CD4-positive, CD25-positive, alpha-beta regulatory T cell (primary cell): ENCODE data around the gene LHX5. TPM values are rescaled to one million over a fixed set of nuclear protein-coding genes. Genes with fewer than 3 reads are reported as not detected.

Experiments used
- ATAC-seq, 2 donors: fragments of 150-1000 bp; cut with Tn5 transposase; one replicate each; pipeline ENCODE4 v1.10.0; 2021; ENCODE audit warnings: low read depth in 2 of 2, moderate number of reproducible peaks in 2 of 2, moderate library complexity in 1 of 2
- DNase-seq, 3 donors: peaks; one replicate each; pipeline versions ENCODE4 v3.0.0 to v3.0.0-alpha.2; 2012 to 2022; ENCODE audit warnings: mixed read lengths in 1 of 3
- H3K27ac ChIP-seq: one replicate; pipeline ENCODE4 v1.7.0; 2013; ENCODE audit warnings: mild to moderate bottlenecking, low read length; ENCODE audit not compliant: insufficient read depth, poor library complexity, severe bottlenecking
- H3K27me3 ChIP-seq: one replicate; pipeline ENCODE4 v1.7.0; 2013; ENCODE audit warnings: low read length; ENCODE audit not compliant: control insufficient read depth, insufficient read depth
- H3K36me3 ChIP-seq: one replicate; pipeline ENCODE4 v1.7.0; 2013; ENCODE audit warnings: mild to moderate bottlenecking, low read length, moderate library complexity; ENCODE audit not compliant: control insufficient read depth, insufficient read depth
- H3K4me1 ChIP-seq: 2 replicates; pipeline ENCODE4 v1.7.0; 2013; ENCODE audit warnings: mild to moderate bottlenecking, low read length; ENCODE audit not compliant: insufficient read depth, control insufficient read depth, poor library complexity, severe bottlenecking
- H3K4me3 ChIP-seq: one replicate; pipeline ENCODE4 v1.7.0; 2013; ENCODE audit warnings: low read depth, mild to moderate bottlenecking, low read length, moderate library complexity
- H3K9me3 ChIP-seq, 2 experiments: 1 replicate in 1 of 2; 2 replicates in 1 of 2; pipeline ENCODE4 v1.7.0; 2013; ENCODE audit warnings: low read length in 2 of 2, mild to moderate bottlenecking in 1 of 2, moderate library complexity in 1 of 2; ENCODE audit not compliant: control insufficient read depth in 2 of 2
- H3K27ac Mint-ChIP-seq, 3 donors: one replicate each; pipeline ENCODE4 v1.8.0; 2020 to 2022; ENCODE audit warnings: mild to moderate bottlenecking in 3 of 3, mixed read lengths in 3 of 3, moderate library complexity in 2 of 3
- H3K27me3 Mint-ChIP-seq: one replicate; pipeline ENCODE4 v1.8.0; 2022; ENCODE audit warnings: mild to moderate bottlenecking, mixed read lengths
- H3K36me3 Mint-ChIP-seq: one replicate; pipeline ENCODE4 v1.8.0; 2020; ENCODE audit warnings: mixed read lengths
- H3K4me1 Mint-ChIP-seq, 4 donors: one replicate each; pipeline ENCODE4 v1.8.0; 2020 to 2022; ENCODE audit warnings: mixed read lengths in 4 of 4, mild to moderate bottlenecking in 1 of 4
- H3K4me3 Mint-ChIP-seq, 4 donors: one replicate each; pipeline ENCODE4 v1.8.0; 2020 to 2022; ENCODE audit warnings: mild to moderate bottlenecking in 4 of 4, mixed read lengths in 4 of 4, moderate library complexity in 3 of 4
- H3K9me3 Mint-ChIP-seq, 7 donors: one replicate each; pipeline ENCODE4 v1.8.0; 2020 to 2022; ENCODE audit warnings: mixed read lengths in 7 of 7, mild to moderate bottlenecking in 3 of 7, moderate library complexity in 2 of 7
- polyA plus RNA-seq, 4 donors: library from polyadenylated mRNA; unstranded; fragments of 300-500 nt; fragmentation: Illumina TruSeq; gene quantifications; one replicate each; pipeline ENCODE4 v1.2.3, GENCODE V29; 2021
- total RNA-seq: library from RNA; stranded (reverse); gene quantifications from one replicate; pipeline ENCODE4 v1.2.3, GENCODE V29; 2022

LHX5 gene
- total and polyA plus RNA-seq, 5 donors from 2014 or later: not detected

GRCh38 chr12:113467142-113467501 is 4.5 kb downstream of the LHX5 start:
- Histone ChIP-seq H3K27me3 (peaks cover 17% of the 10 kb centered on the region), H3K4me1 (peaks cover 27% of the 10 kb centered on the region), H3K9me3 (no peaks in the 10 kb centered on the region), H3K36me3 (no peaks in the 10 kb centered on the region), H3K4me3 (no peak overlapping the region), H3K27ac (no peak overlapping the region)
- ATAC-seq (no peak), DNase-seq (no peak)
- Mint-ChIP-seq H3K4me3 (peak overlapping the region in 1 of 4 donors; percentile 46), H3K27ac (no peak overlapping the region), H3K9me3 (peaks cover 0 to 6% (median 0%) of the 10 kb centered on the region in 7 donors), H3K27me3 (peaks cover 60% of the 10 kb centered on the region), H3K4me1 (peaks cover 6 to 38% (median 12%) of the 10 kb centered on the region in 4 donors), H3K36me3 (no peaks in the 10 kb centered on the region)

- no peaks in the 10 kb centered on the region for H3K9me3 ChIP-seq
- H3K4me3 ChIP-seq: no peak overlapping the region
- Mint-ChIP-seq H3K9me3 (peaks cover 0 to 6% (median 0%) of the 10 kb centered on the region in 7 donors), H3K27ac (no peak overlapping the region), H3K36me3 (no peaks in the 10 kb centered on the region), H3K27me3 (peaks cover 62% of the 10 kb centered on the region), H3K4me1 (peaks cover 6 to 40% (median 12%) of the 10 kb centered on the region in 4 donors), H3K4me3 (peak overlapping the region in 2 of 4 donors; percentile 3 to 46)
- DNase-seq: no peak
- peaks cover 19% of the 10 kb centered on the region for H3K27me3 ChIP-seq
- H3K27ac ChIP-seq: no peak overlapping the region
- no peaks in the 10 kb centered on the region for H3K36me3 ChIP-seq
- peaks cover 27% of the 10 kb centered on the region for H3K4me1 ChIP-seq
- ATAC-seq: no peak
These were observed 5.1 kb downstream of the LHX5 start for GRCh38 chr12:113466454-113467141.

GRCh38 chr12:113465808-113466453 is 5.7 kb downstream of the LHX5 start:
- H3K27ac ChIP-seq: no peak overlapping the region
- peaks cover 0 to 7% (median 0%) of the 10 kb centered on the region in 7 donors for H3K9me3 Mint-ChIP-seq
- H3K27ac Mint-ChIP-seq: peak overlapping the region in 1 of 3 donors; percentile 38
- peaks cover 22% of the 10 kb centered on the region for H3K27me3 ChIP-seq
- DNase-seq (no peak), ATAC-seq (no peak)
- H3K27me3 Mint-ChIP-seq: peaks cover 60% of the 10 kb centered on the region
- no peaks in the 10 kb centered on the region for H3K9me3 ChIP-seq
- peaks cover 27% of the 10 kb centered on the region for H3K4me1 ChIP-seq
- no peaks in the 10 kb centered on the region for H3K36me3 Mint-ChIP-seq
- H3K4me3 Mint-ChIP-seq: peak overlapping the region in 1 of 4 donors; percentile 53
- no peak overlapping the region for H3K4me3 ChIP-seq
- no peaks in the 10 kb centered on the region for H3K36me3 ChIP-seq
- H3K4me1 Mint-ChIP-seq: peaks cover 6 to 40% (median 12%) of the 10 kb centered on the region in 4 donors

GRCh38 chr12:113464852-113465719 is 6.6 kb downstream of the LHX5 start:
- H3K36me3 ChIP-seq: no peaks in the 10 kb centered on the region
- no peak overlapping the region for H3K27ac ChIP-seq
- H3K4me3 ChIP-seq: no peak overlapping the region
- peaks cover 22% of the 10 kb centered on the region for H3K27me3 ChIP-seq
- no peak for ATAC-seq
- H3K9me3 Mint-ChIP-seq: peaks cover 0 to 7% (median 0%) of the 10 kb centered on the region in 7 donors
- H3K4me3 Mint-ChIP-seq: peak overlapping the region in 1 of 4 donors; percentile 33
- DNase-seq: no peak
- no peak overlapping the region for H3K27ac Mint-ChIP-seq
- peaks cover 58% of the 10 kb centered on the region for H3K27me3 Mint-ChIP-seq
- no peaks in the 10 kb centered on the region for H3K9me3 ChIP-seq
- H3K4me1 Mint-ChIP-seq: peaks cover 6 to 40% (median 12%) of the 10 kb centered on the region in 4 donors
- peaks cover 27% of the 10 kb centered on the region for H3K4me1 ChIP-seq
- no peaks in the 10 kb centered on the region for H3K36me3 Mint-ChIP-seq

- H3K4me3 ChIP-seq: no peak overlapping the region
- peaks cover 22% of the 10 kb centered on the region for H3K27me3 ChIP-seq
- Mint-ChIP-seq H3K4me1 (peaks cover 6 to 40% (median 12%) of the 10 kb centered on the region in 4 donors), H3K9me3 (peaks cover 0 to 7% (median 0%) of the 10 kb centered on the region in 7 donors), H3K27ac (no peak overlapping the region), H3K36me3 (no peaks in the 10 kb centered on the region), H3K27me3 (peaks cover 58% of the 10 kb centered on the region), H3K4me3 (peak overlapping the region in 1 of 4 donors; percentile 33)
- peaks cover 27% of the 10 kb centered on the region for H3K4me1 ChIP-seq
- no peaks in the 10 kb centered on the region for H3K36me3 ChIP-seq
- H3K27ac ChIP-seq: no peak overlapping the region
- DNase-seq (no peak), ATAC-seq (no peak)
- no peaks in the 10 kb centered on the region for H3K9me3 ChIP-seq
These were observed 7.3 kb downstream of the LHX5 start for GRCh38 chr12:113464452-113464775.

- H3K27ac ChIP-seq: no peak overlapping the region
- peak overlapping the region in 2 of 4 donors; percentile 64 to 79 for H3K4me3 Mint-ChIP-seq
- no peaks in the 10 kb centered on the region for H3K36me3 Mint-ChIP-seq
- H3K27ac Mint-ChIP-seq: peak overlapping the region in 1 of 3 donors; percentile 2
- DNase-seq (no peak), ATAC-seq (no peak)
- H3K27me3 ChIP-seq: peaks cover 22% of the 10 kb centered on the region
- H3K36me3 ChIP-seq: no peaks in the 10 kb centered on the region
- peaks cover 27% of the 10 kb centered on the region for H3K4me1 ChIP-seq
- H3K27me3 Mint-ChIP-seq: peaks cover 54% of the 10 kb centered on the region
- H3K4me3 ChIP-seq: no peak overlapping the region
- H3K9me3 ChIP-seq: no peaks in the 10 kb centered on the region
- peaks cover 6 to 40% (median 12%) of the 10 kb centered on the region in 4 donors for H3K4me1 Mint-ChIP-seq
- peaks cover 0 to 7% (median 0%) of the 10 kb centered on the region in 7 donors for H3K9me3 Mint-ChIP-seq
These were observed 7.8 kb downstream of the LHX5 start for GRCh38 chr12:113463746-113464451.
